Suppressor macrophage treated with lipopolysaccharide for 1 hour (primary cell): ENCODE data around the gene BID.

Source experiments
- DNase-seq, 3 donors: peaks; one replicate each; pipeline ENCODE4 v3.0.0-alpha.2; 2020 to 2022

Gene BID

DNA sequence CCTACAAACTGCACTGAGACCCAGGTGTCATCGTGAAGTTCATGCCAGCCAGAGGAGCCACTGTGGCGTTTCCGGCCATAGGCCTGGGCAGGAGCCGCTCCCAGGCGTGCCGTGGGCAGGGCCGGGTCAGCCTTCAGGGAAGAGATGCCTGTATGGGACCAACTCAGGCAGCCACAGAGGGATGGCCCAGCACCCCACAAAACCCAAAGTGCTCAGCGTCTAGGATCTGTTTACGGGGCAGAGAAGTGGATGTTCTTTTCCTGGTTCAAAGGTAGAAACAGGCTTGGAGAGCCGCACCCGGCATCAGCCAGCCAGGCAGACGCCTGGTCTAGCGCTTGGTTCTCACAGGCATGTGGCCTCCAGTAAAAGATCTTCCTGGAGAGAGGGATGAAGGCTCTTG, 8.4 kb upstream of the BID start:
- DNase-seq = no peak

DNA sequence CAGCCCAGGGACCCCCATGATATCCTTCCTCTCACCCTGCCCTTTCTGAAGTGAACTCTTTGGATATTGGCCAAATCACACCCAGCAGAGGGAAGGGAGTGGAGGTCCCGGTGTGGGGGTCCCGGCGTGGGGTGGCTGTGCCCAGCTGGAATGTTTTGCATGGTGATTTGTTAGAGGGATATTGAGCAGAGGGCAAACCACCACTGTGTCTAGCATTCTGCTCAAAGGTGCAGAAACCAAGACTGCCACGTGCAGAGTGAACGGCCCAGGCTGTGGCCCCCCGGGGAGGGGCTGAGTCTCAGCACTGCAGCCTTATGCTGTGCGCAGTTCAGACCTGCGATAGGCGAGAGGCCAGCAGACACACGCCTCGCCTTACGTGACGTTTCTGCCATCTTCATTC, 7.9 kb upstream of the BID start:
- no peak for DNase-seq

DNA sequence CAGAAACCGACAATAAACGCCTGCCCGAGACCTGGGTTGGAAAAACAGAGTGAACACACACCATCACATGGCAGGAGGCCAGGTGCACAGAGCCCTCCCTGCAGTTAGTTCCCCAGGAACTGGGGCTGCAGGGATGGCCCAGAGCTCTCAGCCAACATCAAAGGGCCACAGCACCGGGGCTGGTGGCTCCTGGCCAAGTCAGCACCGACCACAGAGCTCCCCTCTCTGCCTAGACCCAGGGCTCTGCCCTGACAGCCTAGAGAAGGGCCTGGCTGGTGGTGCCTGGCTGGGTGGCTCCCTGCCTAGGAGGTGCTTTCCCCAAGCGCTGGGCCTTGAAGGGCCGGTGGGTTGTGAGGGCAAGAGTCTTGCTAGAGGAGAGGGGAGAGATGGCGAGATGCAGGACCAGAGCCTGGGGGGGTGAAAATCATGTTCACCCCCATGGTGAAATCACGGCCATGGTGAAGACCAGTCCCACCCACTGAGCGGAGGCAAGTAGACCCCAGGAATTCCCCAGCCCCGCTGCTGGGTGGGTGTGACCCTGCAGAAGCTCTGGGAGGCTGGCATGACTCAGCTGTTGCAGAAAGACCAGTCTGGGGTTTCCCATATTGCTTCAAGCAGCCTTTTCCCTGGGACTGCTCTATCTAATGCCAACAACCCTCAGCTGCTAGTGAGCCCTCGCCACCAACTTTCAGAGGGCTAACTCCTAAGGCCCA, 7.2 kb upstream of the BID start:
- DNase-seq = peak; percentile 96 to 99 (median 99)

DNA sequence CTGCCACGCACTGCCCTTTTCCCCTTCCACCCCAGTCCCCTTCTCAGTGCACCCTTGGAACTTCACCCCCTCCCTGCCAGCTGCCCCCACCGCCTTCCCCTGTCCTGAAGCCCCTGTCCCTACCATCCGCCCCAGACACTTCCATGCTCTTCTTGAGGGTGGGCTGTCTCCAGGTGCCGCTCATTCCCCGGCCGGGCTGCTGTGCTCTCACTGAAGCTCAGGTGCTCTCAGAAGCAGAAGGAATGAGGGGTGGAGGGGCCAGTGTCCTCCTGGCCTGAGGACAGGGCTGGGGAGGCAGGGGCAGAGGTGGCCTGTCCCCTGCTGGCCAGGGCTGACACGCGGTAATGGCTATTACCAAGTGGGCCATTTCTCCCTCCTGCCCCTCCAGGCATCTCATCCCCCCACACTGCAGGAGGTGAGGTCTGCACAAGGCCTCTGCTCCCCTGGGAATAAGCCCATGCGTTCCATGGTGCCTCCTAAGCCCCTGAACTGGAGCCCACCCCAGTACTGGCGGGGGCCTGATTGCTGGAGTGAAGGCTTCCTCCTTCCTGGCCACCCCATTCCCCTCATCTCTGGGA, 6.6 kb upstream of the BID start:
- no peak for DNase-seq

DNA sequence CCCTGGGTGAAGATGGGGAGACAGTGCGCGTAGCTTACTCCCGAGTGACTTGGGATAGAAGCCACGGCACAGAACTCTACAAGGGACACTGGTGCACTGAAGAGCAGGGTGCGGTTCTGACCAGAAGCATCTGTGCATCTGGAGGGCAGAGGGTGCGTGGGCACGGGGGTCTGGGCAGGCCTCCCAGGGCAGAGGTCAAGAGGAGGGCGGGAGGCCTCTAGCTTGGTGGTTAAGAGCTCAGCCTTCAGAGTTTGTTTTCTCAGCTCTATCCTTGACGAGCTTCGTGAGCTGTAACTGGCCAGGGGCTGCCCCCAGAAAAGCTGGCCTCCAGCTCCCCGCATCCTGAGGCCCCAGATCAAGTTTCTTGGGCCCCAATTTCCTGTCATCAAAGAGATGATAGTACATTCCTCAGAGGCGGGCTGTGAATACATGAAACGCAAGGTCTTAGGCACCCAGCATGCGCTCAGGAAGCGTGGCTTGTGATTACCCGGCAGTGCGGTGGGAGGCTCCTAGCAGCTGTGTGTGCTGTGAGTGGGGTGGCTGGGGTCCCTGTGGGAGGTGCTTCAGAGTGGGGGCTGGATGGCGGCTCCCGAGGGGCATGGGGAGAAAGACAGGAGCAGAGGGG, 6.0 kb upstream of the BID start:
- DNase-seq = no peak

DNA sequence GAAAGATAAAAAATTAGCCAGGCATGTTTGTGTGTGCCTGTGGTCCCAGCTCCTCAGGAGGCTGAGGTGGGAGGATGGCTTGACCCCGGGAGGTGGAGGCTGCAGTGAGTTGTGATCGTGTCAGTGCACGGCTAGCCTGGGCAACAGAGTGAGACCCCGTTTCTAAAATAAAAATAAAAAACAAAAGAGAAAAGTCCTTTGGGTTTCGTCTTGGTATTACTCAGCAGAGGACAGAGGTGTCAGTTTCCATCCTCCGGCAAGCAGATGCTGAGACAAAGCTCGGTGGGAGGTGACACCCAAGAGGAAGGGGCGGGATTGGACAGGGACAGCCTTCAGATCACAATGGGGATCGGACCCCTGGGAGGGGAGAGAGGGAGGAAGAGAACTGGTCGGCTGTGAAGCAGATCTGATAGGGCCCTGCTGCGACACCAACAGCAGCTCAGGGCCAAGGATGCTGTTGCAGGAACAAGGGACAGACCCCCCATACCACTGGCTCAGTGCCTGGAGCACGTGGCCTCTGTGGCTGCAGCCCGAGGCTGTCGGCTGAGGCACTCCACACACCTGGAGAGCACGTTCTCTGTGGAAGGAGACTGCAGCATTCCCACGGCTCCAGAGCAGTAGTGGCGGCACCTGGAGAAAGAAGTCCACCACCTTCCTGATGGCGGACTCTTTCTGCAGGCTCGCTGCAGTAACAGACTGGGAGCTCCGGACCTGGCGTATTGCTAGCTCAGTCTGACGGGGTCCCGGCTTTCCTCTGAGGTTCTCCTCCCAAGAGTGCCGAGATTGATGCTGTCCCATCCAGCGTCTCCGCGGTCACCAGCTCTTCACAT, 5.2 kb upstream of the BID start:
- DNase-seq = no peak

DNA sequence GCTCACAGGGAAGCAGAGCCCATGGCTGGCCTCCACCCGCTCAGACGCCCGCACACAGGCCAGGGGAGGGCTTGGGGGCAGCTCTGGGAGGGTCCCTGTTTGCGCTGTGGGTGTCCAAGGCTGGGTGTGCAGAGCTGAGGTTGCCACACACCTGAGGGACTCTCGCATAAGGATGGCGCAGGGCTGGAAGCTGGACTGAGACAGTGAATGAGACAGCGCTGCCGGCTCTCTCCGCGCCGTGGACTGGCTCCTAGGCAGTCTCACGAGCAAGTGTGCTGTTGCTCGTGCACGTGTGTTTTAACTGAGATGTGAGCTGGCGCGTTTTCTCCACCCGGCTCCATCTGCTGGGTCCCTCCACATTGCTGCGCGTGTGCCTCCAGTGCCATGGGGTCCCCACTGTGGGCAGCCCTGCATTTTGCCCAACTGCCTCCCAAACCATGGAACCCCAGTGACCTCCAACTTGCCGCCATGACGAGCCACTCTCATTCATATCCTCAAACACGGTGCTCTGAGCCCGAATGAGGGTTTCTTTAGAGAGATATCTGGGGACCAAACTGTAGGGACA, 4.2 kb upstream of the BID start:
- DNase-seq = no peak

DNA sequence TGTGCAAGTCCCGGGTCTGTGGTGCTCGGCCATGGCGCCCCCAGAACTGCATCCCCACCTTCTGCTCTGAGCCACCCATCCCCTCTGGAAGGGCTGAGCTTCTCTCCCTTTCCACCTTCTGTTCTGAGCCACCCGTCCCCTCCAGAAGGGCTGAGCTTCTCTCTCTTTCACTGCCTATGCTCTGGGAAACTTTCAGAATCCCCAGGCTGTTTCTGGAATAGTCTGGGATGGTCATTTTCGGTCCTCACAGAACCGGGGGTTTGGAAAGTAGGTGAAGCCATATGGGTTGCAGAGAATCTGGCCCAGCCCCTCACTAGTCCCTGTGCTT, 3.4 kb upstream of the BID start:
- no peak for DNase-seq

DNA sequence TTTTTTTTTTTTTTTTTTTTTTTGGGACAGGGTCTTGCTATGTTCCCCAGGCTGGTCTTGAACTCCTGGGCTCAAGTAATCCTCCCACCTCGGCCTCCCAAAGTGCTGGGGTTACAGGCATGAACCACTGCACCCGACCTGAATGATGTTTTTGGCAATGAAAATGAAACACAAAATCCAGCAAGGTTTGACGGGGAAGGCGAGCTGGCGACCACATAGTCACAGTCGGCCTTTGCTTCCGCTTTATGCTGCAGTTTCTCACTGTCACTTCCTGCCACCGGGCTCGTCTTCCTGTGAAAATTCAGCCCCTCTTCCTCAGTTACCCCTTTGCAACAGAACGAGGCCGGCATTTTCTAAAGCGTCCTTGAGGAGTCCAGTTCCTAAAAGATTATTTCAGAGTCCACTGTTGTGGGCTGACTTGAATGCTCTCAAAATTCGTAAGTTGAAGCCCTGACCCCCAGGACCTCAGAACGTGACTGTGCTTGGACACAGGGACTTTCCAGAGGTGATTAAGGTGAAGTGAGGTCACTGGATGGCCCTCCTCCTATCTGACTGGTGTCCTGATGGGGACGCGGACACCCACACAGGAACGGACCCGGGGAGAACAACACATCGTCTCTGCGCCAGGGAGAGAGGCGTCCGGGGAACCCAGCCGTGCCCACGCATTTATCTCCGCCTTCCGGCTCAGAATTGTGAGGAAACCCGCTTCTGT, 2.9 kb upstream of the BID start:
- DNase-seq = peak; percentile 93 to 95 (median 95)

DNA sequence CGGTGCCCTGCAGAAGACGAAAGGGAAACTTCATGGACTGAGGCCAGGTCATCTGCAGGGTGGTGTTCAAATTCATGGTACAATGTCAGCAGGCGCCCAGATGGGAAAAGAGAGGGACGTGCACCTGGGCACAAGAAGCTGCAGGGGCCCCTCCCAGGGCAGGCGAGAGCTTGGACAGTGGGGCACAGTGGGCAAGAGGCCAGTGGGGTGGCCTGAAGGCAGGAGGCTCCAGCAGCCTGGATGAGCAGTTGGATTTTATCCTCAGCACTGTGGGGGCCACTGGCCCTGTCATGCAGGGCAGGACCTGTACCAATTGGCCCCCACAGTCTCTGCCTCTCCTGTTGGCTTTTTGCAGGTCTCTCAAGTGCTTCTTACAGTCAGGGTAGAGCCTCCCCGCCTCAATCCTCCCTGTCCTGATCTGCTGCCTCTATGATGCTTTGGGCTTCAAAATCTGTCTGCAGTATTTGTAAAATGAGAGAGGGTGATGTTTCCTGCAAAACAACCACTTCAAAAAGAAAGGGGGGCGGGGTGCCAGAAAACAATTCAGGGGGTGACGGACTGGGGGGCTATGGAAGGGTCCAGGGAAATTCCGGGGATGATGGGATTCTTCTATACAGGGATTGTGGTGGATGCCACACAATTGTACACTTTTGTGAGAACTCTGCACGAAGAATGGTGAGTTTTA, 1.7 kb upstream of the BID start:
- DNase-seq = no peak

DNA sequence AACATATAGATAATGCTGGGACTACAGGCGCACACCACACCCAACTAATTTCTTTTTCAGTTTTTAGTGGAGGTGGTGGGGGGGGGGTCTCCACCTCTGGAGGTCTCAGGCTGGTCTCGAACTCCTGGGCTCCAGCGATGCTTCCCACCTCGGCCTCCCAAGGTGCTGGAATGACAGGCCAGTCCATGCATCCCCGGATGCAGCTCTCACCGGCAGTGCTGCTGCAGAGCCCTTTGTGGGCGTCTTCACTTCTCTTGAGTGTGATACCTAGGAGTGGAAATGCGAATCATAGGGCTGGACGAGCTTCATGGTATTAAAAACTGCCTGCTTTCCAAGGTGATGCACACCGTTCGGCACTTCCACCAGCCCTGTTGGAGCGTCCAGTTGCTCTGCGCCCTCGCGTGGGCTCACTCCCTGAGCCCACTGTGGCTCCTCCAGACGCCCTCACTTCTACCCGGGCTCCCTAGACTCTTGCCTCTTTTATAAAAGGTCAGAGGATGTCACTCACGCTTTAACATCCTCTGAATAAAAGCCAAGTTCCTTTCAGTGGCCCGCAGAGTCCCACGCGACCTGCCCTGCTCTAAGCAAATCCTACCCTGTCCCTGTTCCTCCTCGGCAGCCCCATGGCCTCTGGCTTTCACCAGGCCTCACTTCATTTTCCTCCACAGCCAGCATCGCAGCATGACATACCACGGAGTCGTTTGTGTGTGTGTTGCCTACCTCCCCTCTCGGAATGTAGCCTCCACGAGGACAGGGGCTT, 837 bp upstream of the BID start:
- DNase-seq = peak in 2 of 3 donors; percentile 39 to 40

DNA sequence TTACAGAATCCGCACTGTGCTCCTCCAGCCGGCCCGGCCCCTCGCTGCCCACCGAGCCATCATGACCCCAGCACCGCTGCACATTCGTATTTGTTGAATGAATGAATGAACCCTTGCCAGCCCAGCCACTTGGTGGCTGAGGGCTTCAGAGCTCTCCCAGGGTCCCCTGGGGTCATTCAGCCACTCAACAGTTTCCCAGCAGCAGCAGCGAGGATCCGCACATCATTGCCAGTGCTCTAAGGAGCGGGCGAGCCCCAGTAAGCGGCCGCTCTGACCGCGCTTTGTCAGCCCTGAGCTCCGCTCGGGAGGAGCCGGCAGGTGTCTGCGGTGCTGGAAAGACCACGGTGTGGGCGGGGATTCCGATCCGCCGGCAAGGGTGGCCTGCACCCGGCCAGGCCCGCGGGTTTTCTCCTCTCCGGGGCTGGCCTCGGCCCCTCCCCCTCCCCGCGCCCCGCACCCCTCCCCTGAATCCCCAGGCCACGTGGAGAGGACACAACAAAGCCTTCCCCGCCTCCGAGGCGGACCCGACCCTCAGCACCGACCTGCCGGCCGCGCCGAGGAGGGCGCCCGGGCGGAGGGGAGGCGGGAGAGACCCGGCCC, 563 bp downstream of the BID start:
- DNase-seq = peak in 2 of 3 donors; percentile 59 to 76

DNA sequence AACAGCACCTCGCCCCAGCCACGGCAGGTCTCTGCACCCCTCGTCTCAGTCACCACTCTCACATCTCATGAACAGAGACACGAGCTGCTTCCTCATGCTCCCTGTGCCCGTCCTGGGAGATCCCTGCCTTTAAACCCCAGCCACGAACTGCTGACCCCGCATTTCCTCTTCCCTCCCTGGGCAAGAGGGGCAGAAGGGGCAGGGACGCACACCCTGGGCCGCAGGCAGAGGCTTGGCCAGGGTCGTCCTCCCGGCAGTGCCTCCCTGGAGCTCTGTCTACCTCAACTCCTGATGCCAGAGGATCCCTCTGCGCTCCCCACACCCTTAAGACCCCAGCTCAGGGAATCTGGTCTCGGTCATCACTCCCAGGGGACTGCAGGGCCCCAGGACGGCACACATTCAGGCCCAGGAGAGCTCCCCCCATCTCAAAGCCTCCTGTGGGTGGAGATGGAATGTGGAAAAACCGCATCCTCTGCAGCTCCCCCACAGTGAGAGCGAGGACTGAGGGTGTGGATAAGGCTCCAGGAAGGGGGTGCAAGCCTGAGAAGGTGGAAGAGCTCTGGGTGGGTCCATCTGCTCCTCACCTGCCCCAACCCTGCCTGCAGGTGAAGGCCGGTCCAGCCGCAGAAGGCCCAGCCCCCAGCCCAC, 1.2 kb downstream of the BID start:
- peak; percentile 71 to 82 (median 76) for DNase-seq

DNA sequence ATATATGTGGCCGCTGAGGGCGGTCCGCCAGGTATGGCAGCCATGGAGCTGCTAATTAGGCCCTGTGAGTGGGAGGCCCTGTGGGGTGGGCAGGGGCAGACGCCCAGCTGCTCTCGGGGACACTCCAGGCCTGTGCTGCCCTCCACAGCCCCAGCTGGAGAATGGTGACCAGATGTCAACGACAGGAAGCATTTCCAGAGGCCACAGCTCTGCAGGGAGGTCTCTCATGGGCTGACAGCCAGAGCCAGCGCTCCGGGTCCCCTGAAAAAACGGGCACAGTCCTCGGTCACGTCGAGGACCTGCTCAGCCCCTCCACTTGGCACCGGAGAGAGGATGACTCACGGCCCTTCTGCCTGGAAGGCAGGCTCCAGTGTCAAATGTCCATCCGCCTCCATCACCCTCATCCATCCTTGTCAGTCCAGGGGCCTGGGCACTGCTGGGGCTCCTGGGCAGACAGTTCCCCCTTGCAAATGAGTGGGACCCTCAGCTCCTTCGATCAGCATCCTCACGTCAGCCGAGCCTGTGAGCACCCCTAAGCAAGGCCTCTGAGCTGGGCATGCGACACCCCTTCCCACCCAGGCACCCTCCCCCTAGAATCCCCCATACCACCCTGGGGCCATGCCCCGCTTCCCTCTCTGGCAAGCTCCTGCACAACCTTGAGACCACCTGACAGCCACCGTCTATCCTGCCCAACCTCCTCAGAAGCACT, 1.9 kb downstream of the BID start:
- DNase-seq = peak in 2 of 3 donors; percentile 48

DNA sequence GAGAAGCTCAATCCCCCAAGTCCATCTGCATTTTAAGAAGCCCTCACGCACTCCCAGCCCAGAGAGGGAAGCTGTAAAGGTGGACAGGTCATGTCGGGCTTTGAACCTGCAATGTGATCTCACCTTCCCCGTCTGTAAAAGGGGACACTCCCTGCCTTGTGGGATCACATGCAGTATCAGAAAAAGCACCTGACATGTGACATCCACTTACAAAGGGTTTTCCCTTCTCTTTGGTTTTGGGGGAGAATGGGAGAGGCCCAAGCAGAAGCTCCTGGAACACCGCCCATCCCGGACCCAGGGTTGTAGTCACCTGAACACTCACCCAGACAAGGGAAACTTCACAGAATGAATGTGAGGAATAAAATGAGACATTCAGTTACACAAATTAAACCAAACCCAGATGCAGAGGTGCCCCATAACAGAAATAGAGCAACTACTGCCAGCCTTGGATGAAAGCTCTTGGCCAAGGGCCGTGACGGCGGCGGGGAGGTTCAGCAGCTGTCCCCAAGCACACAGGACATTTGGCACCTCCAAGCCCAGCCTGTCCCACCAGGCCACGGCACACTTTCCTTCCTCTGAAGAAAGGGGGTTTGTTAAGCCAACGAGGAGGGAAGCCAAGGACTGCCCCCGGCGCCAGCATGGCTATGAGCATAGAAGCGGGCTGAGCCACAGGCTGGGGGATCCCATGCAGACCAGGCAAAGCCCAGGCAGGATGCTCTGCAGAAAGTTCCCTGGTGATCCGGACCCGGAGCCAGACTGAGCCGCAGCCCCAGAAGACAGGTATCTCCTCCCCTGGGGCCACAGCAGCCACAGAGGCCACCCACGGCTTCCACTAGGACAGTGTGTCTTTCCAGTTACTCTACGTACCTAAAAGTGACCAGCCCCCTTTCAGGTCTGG, 3.8 kb downstream of the BID start:
- peak in 1 of 3 donors; percentile 27 for DNase-seq

DNA sequence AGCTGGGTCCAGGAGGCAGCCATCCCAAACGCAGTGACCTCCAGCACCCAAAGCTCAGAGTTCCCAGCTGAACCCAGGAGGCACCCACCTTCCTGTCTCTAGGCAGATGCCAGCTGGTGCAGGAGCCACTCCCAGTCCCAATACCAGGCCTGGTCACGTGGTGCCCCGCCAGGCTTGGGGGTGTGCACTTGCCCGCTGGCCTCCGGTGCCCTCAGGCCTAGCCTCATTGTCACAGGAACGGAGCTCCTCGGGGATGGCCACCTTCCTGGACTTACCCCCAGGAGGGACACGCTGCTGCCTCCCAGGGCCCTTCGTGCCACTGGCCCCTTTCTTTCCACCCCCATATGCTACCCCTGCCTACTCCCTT, 4.6 kb downstream of the BID start:
- no peak for DNase-seq

DNA sequence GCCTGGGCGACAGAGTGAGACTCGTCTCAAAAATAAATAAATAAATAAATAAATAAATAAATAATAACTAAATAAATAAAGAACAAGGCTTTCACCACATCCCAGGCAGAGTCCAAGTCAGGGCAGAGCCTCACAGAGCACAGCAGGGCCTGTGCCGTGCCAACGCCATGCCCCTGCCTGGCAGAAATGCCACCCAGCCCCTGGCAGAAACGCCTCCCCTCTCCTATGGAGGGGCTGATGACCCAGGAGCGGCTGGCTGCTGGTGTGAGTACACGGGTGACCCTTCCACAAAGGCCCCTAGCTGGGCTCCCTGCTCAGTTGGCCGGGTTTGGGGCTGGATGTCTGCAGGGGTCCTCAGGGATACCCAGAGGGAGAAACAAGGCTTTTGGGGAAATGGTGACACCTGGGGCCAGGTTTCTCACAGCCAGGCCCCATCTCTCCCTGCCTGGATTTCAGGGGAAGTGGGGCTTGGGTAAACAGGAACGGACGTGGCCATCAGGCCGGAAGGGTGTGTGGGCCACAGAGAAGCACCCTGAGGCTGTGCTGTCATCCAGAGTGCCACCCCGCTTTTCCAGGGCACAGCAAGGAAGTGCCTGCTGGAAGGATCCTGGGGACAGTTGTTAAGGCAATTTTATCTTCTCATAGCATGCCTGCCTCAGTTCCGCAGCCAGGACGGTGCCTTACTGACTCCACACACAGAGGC, 5.1 kb downstream of the BID start:
- DNase-seq = peak; percentile 67 to 77 (median 70)
